GM18519 (cell line): ENCODE results near the gene TMEM50B.
A peak's percentile ranks its signal among the peaks of the same experiment; 100 is the strongest.
"Not testable (repeated sequence)": the region's sequence is repeated elsewhere in the genome, so short reads cannot be mapped to it uniquely, and the experiment has no call there.

Experiments
- ATAC-seq: cut with Tn5 transposase; IDR thresholded peaks from one replicate; pipeline ENCODE4 v1.9.1; 2021; ENCODE audit warnings: mild to moderate bottlenecking, moderate library complexity; ENCODE audit not compliant: unreplicated experiment, low FRiP score

TMEM50B gene

GRCh38 chr21:33479679-33480480 is at the start of gene TMEM50B:
TMEM50B (minus strand) TSS chr21:33479974; CDS start chr21:33468885, 11,089 bp downstream.
- ATAC-seq: peak; percentile 83

DNA sequence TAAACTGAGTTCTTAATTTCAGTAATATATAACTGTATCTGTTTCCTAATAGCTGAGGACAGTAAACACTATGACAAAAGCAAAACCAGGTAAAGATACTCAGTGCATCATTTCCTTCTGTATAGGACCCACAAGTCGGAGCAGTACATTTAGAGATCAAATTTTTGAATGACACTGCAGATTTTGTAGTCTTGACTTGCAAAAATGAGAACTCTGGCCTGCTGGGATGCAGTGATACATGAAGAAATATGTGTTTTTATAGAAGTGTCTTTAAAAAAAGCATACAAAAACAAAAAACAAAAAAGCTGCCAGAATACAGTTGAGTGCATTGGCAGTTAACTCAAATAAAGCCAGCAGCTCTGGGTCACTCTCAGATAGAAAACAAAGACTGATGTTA is 43.2 kb upstream of the TMEM50B start:
- ATAC-seq: no peak

GRCh38 chr21:33522297-33522952 is 42.7 kb upstream of the TMEM50B start:
- ATAC-seq: no peak

GRCh38 chr21:33518899-33519298 is 39.1 kb upstream of the TMEM50B start:
- no peak for ATAC-seq

GRCh38 chr21:33514229-33514628 is 34.5 kb upstream of the TMEM50B start:
- ATAC-seq: no peak

DNA sequence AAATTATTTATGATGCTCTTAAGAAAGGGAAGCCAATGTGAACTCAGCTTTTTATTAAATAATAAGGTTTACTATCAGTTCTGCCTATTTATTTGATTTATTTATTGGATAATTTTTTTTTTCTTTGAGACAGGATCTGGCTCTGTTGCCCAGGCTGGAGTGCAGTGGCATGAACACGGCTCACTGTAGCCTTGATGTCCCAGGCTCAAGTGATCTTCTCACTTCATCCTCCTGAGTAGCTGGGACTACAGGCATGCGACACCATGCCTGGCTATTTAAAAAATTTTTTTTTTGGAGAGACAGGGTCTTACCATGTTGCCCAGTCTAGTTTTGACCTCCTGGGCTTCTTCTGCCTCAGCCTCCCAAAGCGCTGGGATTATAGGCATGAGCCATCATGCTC is 32.7 kb upstream of the TMEM50B start:
- ATAC-seq: no peak

DNA sequence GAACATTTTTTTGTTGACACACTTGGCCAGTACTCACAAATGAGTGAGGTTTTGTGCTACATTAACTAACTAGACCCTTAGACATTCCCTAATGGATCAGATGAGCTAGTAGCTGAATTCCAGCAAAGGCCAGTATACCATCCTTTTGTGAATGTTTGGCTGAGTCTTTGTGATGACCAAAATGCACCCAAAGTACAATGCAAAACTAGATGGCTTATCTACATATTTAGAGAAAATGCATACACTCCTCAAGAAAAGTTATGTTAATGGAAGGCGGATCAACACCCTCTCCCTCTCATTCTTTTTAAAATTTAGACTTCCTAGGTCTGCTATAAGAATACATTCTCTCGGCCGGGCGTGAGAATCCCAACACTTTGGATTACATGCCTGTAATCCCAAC is 31.9 kb upstream of the TMEM50B start:
- ATAC-seq: no peak

DNA sequence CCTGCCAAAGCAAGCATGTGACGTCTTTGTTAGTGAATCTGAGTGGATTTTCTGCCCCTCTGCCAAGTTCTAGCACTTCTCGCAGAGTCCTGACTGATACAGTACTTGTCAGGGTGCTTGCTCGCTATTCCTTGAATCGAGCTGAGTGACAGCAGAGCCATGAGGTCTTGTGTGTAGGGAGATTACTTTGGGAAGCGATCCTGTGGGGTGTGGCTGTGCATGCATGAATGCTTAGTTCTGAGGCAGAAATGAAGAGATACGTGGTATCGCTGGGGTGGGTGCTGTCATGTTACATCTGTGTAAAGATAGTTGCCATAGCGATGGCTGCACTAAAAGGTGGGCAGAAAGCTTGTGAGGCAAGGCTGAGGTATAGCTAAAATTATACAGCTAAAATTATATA is 31.1 kb upstream of the TMEM50B start:
- ATAC-seq: no peak

GRCh38 chr21:33507003-33507402 is 27.2 kb upstream of the TMEM50B start:
- ATAC-seq: not testable (repeated sequence)

DNA sequence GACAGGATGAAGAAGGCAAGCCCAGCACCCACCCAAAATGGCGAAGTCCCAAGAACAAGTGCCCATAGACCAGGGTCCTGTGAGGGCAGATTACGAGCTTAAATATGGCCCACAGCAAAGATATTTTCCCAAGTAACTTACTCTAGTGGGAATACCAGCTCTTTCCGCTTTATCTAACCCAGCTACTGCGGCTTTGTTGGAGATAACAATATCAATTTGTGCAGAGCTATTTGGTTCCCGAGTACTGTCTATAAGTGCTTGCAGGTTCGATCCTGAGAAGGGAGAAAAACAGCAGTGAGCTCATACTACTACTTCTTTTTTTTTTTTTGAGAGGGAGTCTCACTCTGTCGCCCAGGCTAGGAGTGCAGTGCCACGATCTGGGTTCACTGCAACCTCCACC is 26.1 kb upstream of the TMEM50B start:
- no peak for ATAC-seq

- ATAC-seq: no peak
Measured at GRCh38 chr21:33496345-33496744, 16.6 kb upstream of the TMEM50B start.

DNA sequence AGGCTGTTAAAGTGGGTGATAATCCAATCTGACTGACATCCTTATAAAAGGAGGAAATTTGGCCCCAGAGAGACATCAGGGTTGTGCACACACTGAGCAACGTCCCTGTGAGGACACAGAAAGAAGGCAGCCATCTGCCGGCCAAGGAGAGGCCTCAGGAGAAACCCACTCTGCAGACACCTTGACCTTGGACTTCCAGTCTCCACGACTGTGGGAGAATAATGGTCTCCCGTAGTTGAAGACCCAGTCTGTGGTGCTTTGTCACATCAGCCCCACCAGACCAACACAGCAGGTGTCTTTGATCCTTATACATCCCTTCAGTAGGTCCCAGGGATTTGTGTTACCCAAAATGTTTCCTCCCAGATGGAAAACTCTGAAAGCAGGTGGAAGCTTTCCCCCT is 16.0 kb upstream of the TMEM50B start:
- ATAC-seq: no peak

DNA sequence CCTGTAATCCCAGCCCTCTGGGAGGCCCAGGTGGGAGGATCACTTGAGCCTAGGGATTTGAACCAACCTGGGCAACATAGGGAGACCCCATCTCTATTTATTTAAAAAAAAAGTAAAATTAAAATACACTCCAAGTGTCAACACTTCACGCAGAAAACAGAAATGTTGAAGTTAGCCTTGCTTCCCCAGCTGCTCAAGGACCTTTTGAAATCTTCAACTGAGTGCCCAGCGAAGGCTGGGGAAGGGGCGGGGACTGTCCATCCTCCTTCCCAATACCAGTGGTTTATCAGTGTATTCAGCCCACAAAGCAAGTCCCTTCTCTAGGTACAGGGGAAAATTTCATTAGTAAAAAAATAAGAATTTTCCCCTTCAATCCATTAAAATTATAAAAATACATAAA is 14.0 kb upstream of the TMEM50B start:
- ATAC-seq: no peak

GRCh38 chr21:33492571-33492970 is 12.8 kb upstream of the TMEM50B start:
- no peak for ATAC-seq

DNA sequence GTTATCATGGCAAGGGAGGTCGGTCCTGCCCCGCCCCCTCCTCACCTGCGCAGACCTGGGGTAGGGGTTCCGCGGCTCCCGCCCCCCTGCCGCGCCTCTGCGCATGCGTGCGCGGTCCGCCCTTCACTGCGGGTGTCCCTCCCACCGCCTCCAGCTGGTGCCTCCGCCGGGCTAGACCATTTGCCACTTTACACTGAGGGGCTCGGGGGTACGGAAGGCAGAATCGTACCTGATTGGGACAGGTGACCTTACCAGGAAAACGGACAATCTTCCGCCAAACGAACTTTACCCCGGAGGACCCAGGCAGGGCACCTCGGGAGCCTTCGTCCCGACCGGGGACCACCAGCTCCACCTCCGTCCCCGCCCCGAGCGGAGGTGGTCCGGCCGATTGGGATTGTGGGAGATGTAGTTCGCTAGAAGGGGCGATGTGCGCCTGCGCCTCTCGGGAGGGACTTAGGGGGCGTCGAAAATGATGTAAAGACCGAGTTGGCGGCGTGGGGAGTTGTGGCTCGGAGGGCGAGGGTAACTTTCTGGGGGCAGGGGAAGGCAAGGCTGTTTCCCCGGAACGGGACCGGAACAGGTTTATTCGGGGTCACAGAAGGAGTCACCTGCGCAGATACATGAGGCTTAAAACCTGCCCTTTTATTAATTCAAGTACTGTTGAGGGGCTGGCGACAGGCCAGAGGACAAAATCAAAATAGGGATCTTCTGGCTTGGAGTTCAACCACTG is 11.8 kb upstream of the TMEM50B start, which contains the start of gene DNAJC28:
DNAJC28 (minus strand) TSS at position 344 of the 730 bp plus-strand sequence. CDS start 2,323 bp downstream, outside the sequence.
- peak; percentile 91 for ATAC-seq

GRCh38 chr21:33490991-33491372 is 11.2 kb upstream of the TMEM50B start:
- ATAC-seq: no peak

DNA sequence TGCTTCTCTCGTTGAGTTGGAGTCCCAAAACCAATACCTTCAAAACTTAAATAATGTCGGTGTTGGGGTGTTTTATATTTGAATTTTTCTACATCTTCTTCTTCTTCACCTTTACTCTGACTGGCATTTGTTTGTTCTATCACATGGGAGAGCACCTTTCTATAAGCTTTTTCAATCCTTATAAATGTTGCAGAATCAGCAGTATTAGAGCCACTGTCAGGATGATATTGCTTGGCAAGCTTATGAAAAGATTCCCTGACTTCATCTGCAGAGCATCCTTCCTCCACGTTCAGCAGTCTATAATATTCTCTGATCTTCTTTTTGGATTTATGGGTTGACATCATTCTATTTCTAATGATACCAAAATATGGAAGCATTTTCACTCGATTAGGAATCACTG is 9.2 kb upstream of the TMEM50B start:
- no peak for ATAC-seq

DNA sequence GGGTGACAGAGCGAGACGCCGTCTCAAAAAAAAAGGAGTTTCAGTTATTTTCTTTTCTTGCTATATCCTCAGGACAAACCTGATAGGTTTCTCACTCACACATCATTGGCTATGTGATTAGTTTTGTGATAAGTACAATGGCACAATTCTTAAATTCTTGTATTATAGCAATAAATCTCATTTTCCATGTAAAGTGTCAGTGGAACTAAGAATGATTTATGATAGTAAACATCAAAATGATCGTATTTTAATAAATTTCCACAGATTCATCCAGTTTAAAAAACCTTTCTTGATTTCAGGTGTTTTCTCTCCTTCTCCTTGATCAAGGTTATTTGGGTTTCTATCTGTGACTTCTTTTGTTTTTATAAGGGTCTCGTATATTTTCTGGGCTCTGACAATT is 8.2 kb upstream of the TMEM50B start:
- ATAC-seq: no peak

DNA sequence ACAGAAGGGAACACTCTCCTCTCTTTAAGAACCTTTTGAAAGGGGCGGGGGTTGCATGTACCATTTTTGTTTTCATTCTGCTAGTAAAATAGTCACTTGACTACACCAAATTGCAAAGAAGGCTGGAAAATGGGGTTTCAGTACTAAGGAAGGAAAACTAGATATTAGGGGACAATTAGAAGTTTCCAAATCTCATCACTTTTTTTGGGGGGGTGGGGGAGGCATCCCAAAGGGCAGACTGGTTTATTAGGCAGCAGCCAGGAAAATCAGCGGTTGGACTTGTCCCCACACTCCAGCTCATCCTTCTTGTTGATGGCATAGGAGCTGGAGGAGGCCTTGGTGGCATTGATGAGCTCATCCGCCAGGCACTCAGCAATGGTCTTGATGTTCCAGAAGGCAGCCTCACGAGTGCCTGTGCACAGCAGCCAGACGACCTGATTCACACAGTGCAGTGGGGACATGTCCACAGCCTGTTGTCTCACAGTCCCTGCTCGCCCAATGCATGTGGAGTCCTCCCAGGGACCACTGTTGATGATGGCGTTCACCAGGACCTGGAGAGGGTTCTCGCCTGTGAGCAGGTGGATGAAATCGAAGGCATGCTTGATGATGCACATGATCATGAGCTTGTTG is 1.7 kb upstream of the TMEM50B start:
- ATAC-seq: no peak

DNA sequence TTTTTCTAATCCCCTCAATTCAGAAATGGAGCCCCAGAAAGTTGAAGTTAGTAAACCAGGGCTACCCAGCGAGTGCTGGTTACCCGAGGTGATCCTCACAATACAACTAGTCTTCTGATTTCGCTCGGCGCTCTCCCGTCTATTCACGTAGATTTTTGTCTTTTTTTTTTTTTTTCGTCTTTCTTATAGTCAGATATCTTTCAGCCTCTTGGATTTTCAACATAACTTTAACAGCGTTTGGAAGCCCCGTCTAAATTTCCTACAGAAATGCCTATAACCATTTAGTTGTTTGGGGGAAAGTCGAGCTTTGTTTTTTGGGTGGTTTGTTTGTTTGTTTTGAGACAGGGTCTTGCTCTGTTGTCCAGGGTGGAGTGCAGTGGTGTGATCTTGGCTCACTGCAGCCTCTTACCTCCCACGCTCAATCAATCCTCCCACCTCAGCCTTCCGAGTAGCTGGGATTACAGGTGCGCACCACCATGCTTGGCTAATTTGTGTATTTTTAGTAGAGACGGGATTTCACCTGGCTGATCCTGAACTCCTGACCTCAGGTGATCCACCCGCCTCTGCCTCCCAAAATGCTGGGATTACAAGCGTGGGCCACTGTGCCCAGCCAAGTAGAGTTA is 818 bp upstream of the TMEM50B start:
- no peak for ATAC-seq
